ENCODE results near the gene RSL24D1. TPM values are rescaled to one million over a fixed set of nuclear protein-coding genes. Genes with fewer than 3 reads are reported as not detected.

The RSL24D1 gene
- total RNA-seq, 4 donors from 2014 or later = 52.1 to 56.9 (median 53.7) TPM

GRCh38 chr15:55194256-55194655 is 2.5 kb downstream of the RSL24D1 start:
- Histone ChIP-seq H3K27ac (no peak overlapping the region), H3K4me1 (peaks cover 32% of the 10 kb centered on the region), H3K36me3 (peaks cover 25% of the 10 kb centered on the region), H3K27me3 (no peaks in the 10 kb centered on the region), H3K9me3 (no peaks in the 10 kb centered on the region), H3K4me3 (no peak overlapping the region)
- no peak for DNase-seq (ENCODE audit: low spot score in 2 of 2)
- no peak for TF ChIP-seq POLR2AphosphoS5 (IDR thresholded peaks at IDR 0.05)
- TF ChIP-seq EP300 (IDR thresholded peaks at IDR 0.05) = no peak
- TF ChIP-seq, protein P1, sequence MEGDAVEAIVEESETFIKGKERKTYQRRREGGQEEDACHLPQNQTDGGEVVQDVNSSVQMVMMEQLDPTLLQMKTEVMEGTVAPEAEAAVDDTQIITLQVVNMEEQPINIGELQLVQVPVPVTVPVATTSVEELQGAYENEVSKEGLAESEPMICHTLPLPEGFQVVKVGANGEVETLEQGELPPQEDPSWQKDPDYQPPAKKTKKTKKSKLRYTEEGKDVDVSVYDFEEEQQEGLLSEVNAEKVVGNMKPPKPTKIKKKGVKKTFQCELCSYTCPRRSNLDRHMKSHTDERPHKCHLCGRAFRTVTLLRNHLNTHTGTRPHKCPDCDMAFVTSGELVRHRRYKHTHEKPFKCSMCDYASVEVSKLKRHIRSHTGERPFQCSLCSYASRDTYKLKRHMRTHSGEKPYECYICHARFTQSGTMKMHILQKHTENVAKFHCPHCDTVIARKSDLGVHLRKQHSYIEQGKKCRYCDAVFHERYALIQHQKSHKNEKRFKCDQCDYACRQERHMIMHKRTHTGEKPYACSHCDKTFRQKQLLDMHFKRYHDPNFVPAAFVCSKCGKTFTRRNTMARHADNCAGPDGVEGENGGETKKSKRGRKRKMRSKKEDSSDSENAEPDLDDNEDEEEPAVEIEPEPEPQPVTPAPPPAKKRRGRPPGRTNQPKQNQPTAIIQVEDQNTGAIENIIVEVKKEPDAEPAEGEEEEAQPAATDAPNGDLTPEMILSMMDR (IDR thresholded peaks at IDR 0.05) = no peak
- TF ChIP-seq POLR2A (IDR thresholded peaks at IDR 0.05) = no peak

DNA sequence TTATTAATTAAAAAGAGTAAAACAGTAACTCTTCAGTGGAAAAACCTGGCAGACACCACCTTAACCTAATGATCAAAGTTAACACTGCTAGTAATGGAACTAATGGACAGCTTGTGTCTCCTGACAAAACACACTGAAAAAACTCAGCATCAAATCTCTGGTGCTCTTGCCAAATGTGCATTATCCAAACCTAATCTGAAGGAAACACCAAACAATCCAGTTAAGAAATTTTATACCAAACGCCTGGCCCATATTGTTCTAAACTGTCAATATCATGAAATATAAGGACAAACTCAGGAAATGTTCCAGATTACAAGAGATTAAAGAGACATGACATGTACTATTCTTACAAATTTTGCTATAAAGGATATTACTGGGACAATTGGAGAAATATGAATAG is 10.4 kb downstream of the RSL24D1 start:
- no peak overlapping the region for H3K27ac ChIP-seq
- peaks cover 68% of the 10 kb centered on the region for H3K36me3 ChIP-seq

GRCh38 chr15:55183679-55184078 is 13.1 kb downstream of the RSL24D1 start:
- H3K4me1 ChIP-seq = no peaks in the 10 kb centered on the region
- no peaks in the 10 kb centered on the region for H3K9me3 ChIP-seq
- 92% methylated on average over 2 of the region's 2 CpGs for WGBS
- H3K27me3 ChIP-seq = no peaks in the 10 kb centered on the region
- H3K4me3 ChIP-seq = no peak overlapping the region
- H3K36me3 ChIP-seq = peaks cover 59% of the 10 kb centered on the region
- no peak overlapping the region for H3K27ac ChIP-seq
- TF ChIP-seq, protein P1 (IDR thresholded peaks at IDR 0.05) = no peak
- TF ChIP-seq EP300 (IDR thresholded peaks at IDR 0.05) (no peak), POLR2A (IDR thresholded peaks at IDR 0.05) (no peak), POLR2AphosphoS5 (IDR thresholded peaks at IDR 0.05) (no peak)
- no peak for DNase-seq (ENCODE audit: low spot score in 2 of 2)

More for the DNA sequence above, 10.4 kb downstream of the RSL24D1 start:
- WGBS = 78% methylated on average over 1 of the region's 1 CpG
- no peak for TF ChIP-seq EP300 (IDR thresholded peaks at IDR 0.05)
- TF ChIP-seq, protein P1 (IDR thresholded peaks at IDR 0.05) = no peak
- no peak for TF ChIP-seq POLR2AphosphoS5 (IDR thresholded peaks at IDR 0.05)
- TF ChIP-seq POLR2A (IDR thresholded peaks at IDR 0.05) = no peak
- no peak overlapping the region for H3K4me3 ChIP-seq
- DNase-seq (ENCODE audit: low spot score in 2 of 2) = no peak
- no peaks in the 10 kb centered on the region for H3K9me3 ChIP-seq
- no peaks in the 10 kb centered on the region for H3K4me1 ChIP-seq
- no peaks in the 10 kb centered on the region for H3K27me3 ChIP-seq

- Histone ChIP-seq H3K4me1 (no peaks in the 10 kb centered on the region), H3K9me3 (no peaks in the 10 kb centered on the region), H3K36me3 (peaks cover 39% of the 10 kb centered on the region), H3K27ac (no peak overlapping the region), H3K27me3 (no peaks in the 10 kb centered on the region), H3K4me3 (no peak overlapping the region)
- no peak for DNase-seq (ENCODE audit: low spot score in 2 of 2)
- no peak for TF ChIP-seq POLR2A (IDR thresholded peaks at IDR 0.05)
- no peak for TF ChIP-seq EP300 (IDR thresholded peaks at IDR 0.05)
- TF ChIP-seq POLR2AphosphoS5 (IDR thresholded peaks at IDR 0.05) = no peak
- TF ChIP-seq, protein P1 (IDR thresholded peaks at IDR 0.05) = no peak
Observed at GRCh38 chr15:55179141-55179540, 17.6 kb downstream of the RSL24D1 start.

- Histone ChIP-seq H3K27ac (no peak overlapping the region), H3K9me3 (no peaks in the 10 kb centered on the region), H3K4me1 (no peaks in the 10 kb centered on the region), H3K36me3 (no peaks in the 10 kb centered on the region), H3K27me3 (no peaks in the 10 kb centered on the region), H3K4me3 (no peak overlapping the region)
- no peak for DNase-seq (ENCODE audit: low spot score in 2 of 2)
- TF ChIP-seq POLR2A (IDR thresholded peaks at IDR 0.05) = no peak
- no peak for TF ChIP-seq POLR2AphosphoS5 (IDR thresholded peaks at IDR 0.05)
- TF ChIP-seq EP300 (IDR thresholded peaks at IDR 0.05) = no peak
- TF ChIP-seq, protein P1 (IDR thresholded peaks at IDR 0.05) = no peak
- WGBS = 60% methylated on average over 4 of the region's 4 CpGs
Observed at GRCh38 chr15:55170361-55170760, 26.4 kb downstream of the RSL24D1 start.
